Measurements from ENCODE around the gene OR6C76.

GRCh38 chr12:55428331-55429243 lies 2.5 kb downstream of the OR6C76 start:
- TF ChIP-seq CTCF (optimal IDR thresholded peaks at IDR 0.05 in 1 of 3, IDR thresholded peaks at IDR 0.05 in 1 of 3, conservative IDR thresholded peaks at IDR 0.05 in 1 of 3; ENCODE audit: extremely low read depth in 1 of 3, insufficient read depth in 2 of 3, low read length in 3 of 3) (no peak), EZH2 (IDR thresholded peaks at IDR 0.05; ENCODE audit: low read length) (no peak)

Measured in keratinocyte (primary cell).